HepG2 (cell line): ENCODE measurements around the gene TMUB1. TPM values are rescaled to one million over a fixed set of nuclear protein-coding genes. Genes with fewer than 3 reads are reported as not detected.

Experiments used
- AKAP8 ChIP-seq: sonication (generic); formaldehyde crosslinking; IDR thresholded peaks from 2 replicates; pipeline ENCODE4 v1.5.1; 2020; ENCODE audit warnings: mild to moderate bottlenecking, missing genetic modification reagents
- CBX5 ChIP-seq: sonication (generic); formaldehyde crosslinking; IDR thresholded peaks from 2 replicates; pipeline ENCODE4 v1.4.0; 2020; ENCODE audit warnings: missing genetic modification reagents, borderline replicate concordance
- EZH2 ChIP-seq: conservative IDR thresholded peaks from 2 replicates; pipeline ENCODE4 v1.6.1; 2012; ENCODE audit warnings: mild to moderate bottlenecking, low read depth, low read length, moderate library complexity
- FOXO4 ChIP-seq: sonication (generic); formaldehyde crosslinking; conservative IDR thresholded peaks from 2 replicates; pipeline ENCODE4 v1.8.1; 2023; ENCODE audit warnings: missing genetic modification reagents
- GATAD2A ChIP-seq: IDR thresholded peaks from 2 replicates; pipeline ENCODE4 v1.6.1; 2016
- JARID2 ChIP-seq: sonication (generic); formaldehyde crosslinking; IDR thresholded peaks from 2 replicates; pipeline ENCODE4 v1.8.1; 2023; ENCODE audit warnings: missing genetic modification reagents, inconsistent platforms; ENCODE audit not compliant: insufficient replicate concordance
- MEIS2 ChIP-seq: sonication (generic); formaldehyde crosslinking; IDR thresholded peaks from 2 replicates; pipeline ENCODE4 v1.9.0; 2021; ENCODE audit warnings: mild to moderate bottlenecking, missing genetic modification reagents
- MNT ChIP-seq: fragments of 450-650 bp; IDR thresholded peaks from 2 replicates; pipeline ENCODE4 v1.6.1; 2016
- MXD1 ChIP-seq: sonication (generic); formaldehyde crosslinking; IDR thresholded peaks from 2 replicates; pipeline ENCODE4 v1.4.0; 2020; ENCODE audit warnings: mild to moderate bottlenecking, missing genetic modification reagents
- NFYB ChIP-seq: sonication (generic); formaldehyde crosslinking; IDR thresholded peaks from 2 replicates; pipeline ENCODE4 v1.4.0; 2020; ENCODE audit warnings: missing genetic modification reagents
- NONO ChIP-seq, 2 experiments: fragments of 450-650 bp in 1 of 2; sonication (generic) in 1 of 2; formaldehyde crosslinking in 1 of 2; IDR thresholded peaks in 1 of 2; conservative IDR thresholded peaks in 1 of 2; 2 replicates each; pipeline versions ENCODE4 v1.6.1 to v1.8.0; 2017 to 2022; ENCODE audit warnings: mild to moderate bottlenecking in 1 of 2, missing genetic modification reagents in 1 of 2, moderate library complexity in 1 of 2
- POGZ ChIP-seq: sonication (generic); formaldehyde crosslinking; IDR thresholded peaks from 2 replicates; pipeline ENCODE4 v1.4.0; 2020; ENCODE audit warnings: mild to moderate bottlenecking, missing genetic modification reagents
- RAD51 ChIP-seq: fragments of 450-650 bp; IDR thresholded peaks from 2 replicates; pipeline ENCODE4 v1.6.1; 2016; ENCODE audit warnings: borderline replicate concordance
- SALL2 ChIP-seq: sonication (generic); formaldehyde crosslinking; IDR thresholded peaks from 2 replicates; pipeline ENCODE4 v1.8.1; 2023; ENCODE audit warnings: mild to moderate bottlenecking, missing genetic modification reagents, inconsistent platforms
- SP2 ChIP-seq: sonication (generic); formaldehyde crosslinking; IDR thresholded peaks from 2 replicates; pipeline ENCODE4 v1.5.1; 2020; ENCODE audit warnings: mild to moderate bottlenecking, missing genetic modification reagents
- SRSF4 ChIP-seq: fragments of 200-400 bp; formaldehyde crosslinking; IDR thresholded peaks from one replicate; pipeline ENCODE4 v1.6.1; 2018; ENCODE audit warnings: mild to moderate bottlenecking, low read depth, low read length, moderate library complexity; ENCODE audit not compliant: poor library complexity, severe bottlenecking
- SRY ChIP-seq: sonication (generic); formaldehyde crosslinking; IDR thresholded peaks from 2 replicates; pipeline ENCODE4 v1.8.0; 2022; ENCODE audit warnings: mild to moderate bottlenecking, missing genetic modification reagents
- TOE1 ChIP-seq: sonication (generic); formaldehyde crosslinking; IDR thresholded peaks from 2 replicates; pipeline ENCODE4 v1.4.0; 2020; ENCODE audit warnings: mild to moderate bottlenecking, missing genetic modification reagents
- YEATS2 ChIP-seq: sonication (generic); formaldehyde crosslinking; IDR thresholded peaks from 2 replicates; pipeline ENCODE4 v1.4.0; 2020; ENCODE audit warnings: missing genetic modification reagents, borderline replicate concordance
- ZNF121 ChIP-seq: sonication (generic); formaldehyde crosslinking; IDR thresholded peaks from 2 replicates; pipeline ENCODE4 v1.5.0; 2020; ENCODE audit warnings: mild to moderate bottlenecking, missing genetic modification reagents
- ZNF251 ChIP-seq: sonication (generic); formaldehyde crosslinking; IDR thresholded peaks from 2 replicates; pipeline ENCODE4 v1.9.0; 2021; ENCODE audit warnings: mild to moderate bottlenecking, missing genetic modification reagents
- ZNF292 ChIP-seq: sonication (generic); formaldehyde crosslinking; IDR thresholded peaks from 2 replicates; pipeline ENCODE4 v1.8.1; 2022; ENCODE audit warnings: mild to moderate bottlenecking, low read depth, missing genetic modification reagents, borderline replicate concordance
- ZNF335 ChIP-seq: sonication (generic); formaldehyde crosslinking; IDR thresholded peaks from 2 replicates; pipeline ENCODE4 v1.4.0; 2020; ENCODE audit warnings: missing genetic modification reagents
- ZNF383 ChIP-seq: sonication (generic); formaldehyde crosslinking; IDR thresholded peaks from 2 replicates; pipeline ENCODE4 v1.4.0; 2020; ENCODE audit warnings: missing genetic modification reagents, mild to moderate bottlenecking, borderline replicate concordance
- ZNF431 ChIP-seq: sonication (generic); formaldehyde crosslinking; IDR thresholded peaks from 2 replicates; pipeline ENCODE4 v1.9.0; 2022; ENCODE audit warnings: missing genetic modification reagents, low read depth, mild to moderate bottlenecking, borderline replicate concordance
- ZNF629 ChIP-seq: sonication (generic); formaldehyde crosslinking; conservative IDR thresholded peaks from 2 replicates; pipeline ENCODE4 v1.5.0; 2020; ENCODE audit warnings: missing genetic modification reagents
- ZNF644 ChIP-seq: IDR thresholded peaks from 2 replicates; pipeline ENCODE4 v1.6.1; 2016; ENCODE audit warnings: low read depth
- ZNF775 ChIP-seq: sonication (generic); formaldehyde crosslinking; IDR thresholded peaks from 2 replicates; pipeline ENCODE4 v1.4.0; 2020; ENCODE audit warnings: missing genetic modification reagents, mild to moderate bottlenecking, moderate library complexity, borderline replicate concordance
- ZNF850 ChIP-seq: sonication (generic); formaldehyde crosslinking; conservative IDR thresholded peaks from 2 replicates; pipeline ENCODE4 v1.9.0; 2021; ENCODE audit warnings: mild to moderate bottlenecking, missing genetic modification reagents
- polyA plus RNA-seq, 8 experiments: library from polyadenylated mRNA; depleted of rRNA in 3 of 8; stranded (reverse) in 7 of 8; unstranded in 1 of 8; fragments of >200 nt; fragmentation: Illumina TruSeq in 4 of 8; extraction: Trizol in 4 of 8; gene quantifications; 2 replicates each; pipeline versions ENCODE4 v1.2.1 to v1.2.3, GENCODE V29; 2011 to 2016; ENCODE audit warnings: low read depth in 4 of 8, missing spikeins in 1 of 8, mixed read lengths in 1 of 8; ENCODE audit not compliant: insufficient read depth in 1 of 8
- total RNA-seq, 5 experiments: library from RNA; depleted of rRNA; stranded (reverse); fragments of >200 nt; fragmentation: Illumina TruSeq; extraction: Trizol; gene quantifications; 2 replicates each; pipeline ENCODE4 v1.2.3, GENCODE V29; 2016; ENCODE audit warnings: low read depth in 1 of 5

The TMUB1 gene
- total and polyA plus RNA-seq, 2 of the 13 experiments (the other 11 are each of a cell fraction or from before 2014, with no cell fraction given) = 44.8 to 51.6 TPM

GRCh38 chr7:151062399-151063211 lies 20.7 kb downstream of the TMUB1 start (continued):
- TF ChIP-seq CBX5 (CRISPR knock-in tag) = no peak
- no peak for TF ChIP-seq TOE1 (CRISPR knock-in tag)
- no peak for TF ChIP-seq FOXO4
- TF ChIP-seq MEIS2 = no peak; the same call in 1 of the 2 replicates
- no peak for TF ChIP-seq GATAD2A (CRISPR knock-in tag)
- TF ChIP-seq NFYB (CRISPR knock-in tag) = peak; percentile 61; the same call in 1 of the 2 replicates
- TF ChIP-seq SP2 = no peak
- TF ChIP-seq MNT = peak; percentile 99
- no peak for TF ChIP-seq JARID2 (CRISPR knock-in tag)
- 0 out of 2 replicates have a peak, but pooled peaks have one; percentile 55 for TF ChIP-seq SALL2 (CRISPR knock-in tag)
- no peak for TF ChIP-seq SRSF4
- TF ChIP-seq ZNF251 (CRISPR knock-in tag) = no peak
- TF ChIP-seq ZNF431 (CRISPR knock-in tag) = no peak
- TF ChIP-seq NONO (IDR thresholded peaks at IDR 0.05) = no peak
- TF ChIP-seq NONO (CRISPR knock-in tag; conservative IDR thresholded peaks at IDR 0.05) = peak; percentile 72
- TF ChIP-seq ZNF775 = no peak
- TF ChIP-seq ZNF335 = no peak
- no peak for TF ChIP-seq ZNF629 (CRISPR knock-in tag)
- no peak for TF ChIP-seq POGZ
- no peak for TF ChIP-seq ZNF383 (CRISPR knock-in tag)
- 0 out of 2 replicates have a peak, but pooled peaks have one; percentile 28 for TF ChIP-seq YEATS2 (CRISPR knock-in tag)
- TF ChIP-seq RAD51 = peak; percentile 97
- TF ChIP-seq ZNF850 (CRISPR knock-in tag) = no peak
- no peak for TF ChIP-seq ZNF292 (CRISPR knock-in tag)
- TF ChIP-seq MXD1 = no peak; the same call in 1 of the 2 replicates
- TF ChIP-seq EZH2 = no peak
- TF ChIP-seq ZNF644 = no peak
- no peak for TF ChIP-seq ZNF121 (CRISPR knock-in tag)
- TF ChIP-seq SRY (CRISPR knock-in tag) = peak; percentile 46; the same call in 1 of the 2 replicates
- TF ChIP-seq AKAP8 (CRISPR knock-in tag) = 0 out of 2 replicates have a peak, but pooled peaks have one; percentile 72
